GM12873 (cell line): ENCODE data around the gene CLEC12A.

Experiments
- CTCF ChIP-seq: IDR thresholded peaks from 2 replicates; pipeline ENCODE4 v1.5.1; 2012; ENCODE audit warnings: low read depth, mild to moderate bottlenecking, moderate library complexity, low read length, control low read depth; ENCODE audit not compliant: insufficient read depth; ENCODE audit errors: missing control alignments

CLEC12A gene

DNA sequence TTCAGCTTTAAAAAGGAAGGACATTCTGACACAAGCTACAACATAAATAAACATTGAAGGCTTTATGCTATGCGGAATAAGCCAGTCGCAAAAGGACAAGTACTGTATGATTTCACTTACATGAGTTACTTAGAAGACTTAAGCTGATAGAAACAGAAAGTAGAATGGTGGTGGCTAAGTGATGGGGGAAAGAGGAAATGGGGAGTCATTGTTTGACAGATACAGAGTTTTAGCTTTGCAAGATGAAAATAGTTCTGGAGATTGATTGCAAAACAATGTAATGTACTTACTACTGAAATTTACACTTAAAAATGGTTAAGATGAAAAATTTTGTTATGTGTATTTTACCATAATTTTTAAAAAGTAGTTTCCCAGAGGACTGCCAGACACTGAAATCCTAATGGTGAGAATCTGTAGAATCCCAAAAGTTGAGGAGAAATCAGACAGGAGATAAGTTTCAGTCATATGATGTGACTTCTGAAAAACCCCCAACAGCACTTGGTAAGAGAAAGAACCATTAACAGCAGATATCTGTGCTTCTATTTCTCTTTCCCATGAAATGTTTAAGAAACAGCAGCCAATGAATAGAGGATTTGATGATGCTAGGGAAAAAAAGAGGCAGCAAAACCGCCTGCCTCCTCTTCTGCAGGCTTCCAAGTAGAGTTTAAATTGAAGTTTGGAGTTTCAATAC is 22.5 kb upstream of the CLEC12A start:
- TF ChIP-seq CTCF, result no peak

- no peak for TF ChIP-seq CTCF
Observed at GRCh38 chr12:9951026-9951675, 20.1 kb upstream of the CLEC12A start.

DNA sequence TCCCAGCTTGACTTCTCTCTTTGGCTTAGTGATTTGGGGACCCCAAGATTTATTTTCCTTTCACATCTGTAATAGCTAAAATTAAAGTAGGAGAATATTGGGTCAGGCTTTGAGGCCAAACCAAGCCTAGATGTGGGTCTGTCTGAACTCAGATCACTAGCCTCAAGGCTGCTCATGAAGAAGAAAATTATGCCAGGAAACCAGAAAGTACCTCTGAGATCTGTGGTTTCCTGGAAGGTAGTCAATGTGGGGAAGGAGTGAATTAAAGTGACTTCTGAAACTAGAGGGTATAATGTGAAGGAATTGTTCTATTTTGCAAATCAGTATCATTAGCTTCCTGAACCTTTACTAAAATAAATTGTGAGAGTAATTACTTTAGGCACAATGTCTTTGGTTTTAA is 13.4 kb upstream of the CLEC12A start:
- no peak for TF ChIP-seq CTCF

DNA sequence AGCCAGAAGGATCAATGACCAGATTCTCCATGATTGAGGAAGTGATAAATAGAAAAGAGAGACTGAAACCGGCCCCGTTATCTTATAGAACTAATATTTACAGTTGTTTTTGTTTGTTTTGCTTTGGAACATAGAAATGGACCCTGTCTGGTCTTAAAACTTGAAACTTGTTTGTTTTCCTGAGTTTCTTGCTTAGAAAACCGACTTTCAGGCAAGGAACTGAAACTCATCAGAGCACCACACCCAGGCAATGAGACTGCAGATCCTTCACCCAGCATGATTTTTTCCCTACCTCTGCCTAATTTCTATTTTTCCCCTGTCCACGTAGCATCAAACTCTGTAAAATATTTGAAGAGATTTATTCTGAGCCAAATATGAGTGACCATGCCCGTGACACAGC is 10.6 kb upstream of the CLEC12A start:
- no peak for TF ChIP-seq CTCF

DNA sequence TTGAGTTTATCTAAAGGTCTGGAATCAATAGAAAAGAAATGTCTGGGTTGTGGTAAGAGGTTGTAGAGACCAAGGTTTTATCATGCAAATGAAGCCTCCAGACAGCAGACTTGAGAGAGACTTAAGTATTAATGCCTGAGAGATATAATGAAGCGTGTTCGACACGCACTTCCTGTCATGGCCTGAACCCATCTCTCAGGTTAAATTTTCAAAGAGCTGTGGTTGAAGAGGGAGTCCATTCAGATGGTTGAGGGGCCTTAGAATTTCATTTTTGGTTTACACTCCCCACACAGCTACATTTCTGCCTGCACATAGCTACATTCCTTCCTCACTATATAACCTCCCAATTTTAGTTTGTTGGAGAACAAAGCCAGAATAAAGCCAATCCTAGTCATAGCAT is 10.1 kb upstream of the CLEC12A start:
- TF ChIP-seq CTCF, result no peak

- no peak for TF ChIP-seq CTCF
Observed at GRCh38 chr12:9961901-9962300, 9.3 kb upstream of the CLEC12A start.

- no peak for TF ChIP-seq CTCF
Observed at GRCh38 chr12:9969673-9970072, 1.5 kb upstream of the CLEC12A start.
